ENCODE data around the gene STAT5B.
A peak's percentile ranks its signal among the peaks of the same experiment; 100 is the strongest.

Gene STAT5B

GRCh38 chr17:42316755-42317154, 40.6 kb upstream of the STAT5B start:
- no peak for TF ChIP-seq CTCF (IDR thresholded peaks at IDR 0.05; ENCODE audit: low read depth, low read length, missing control alignments)
- no peak for DNase-seq (ENCODE audit: extremely low read depth, low read depth)

GRCh38 chr17:42315402-42316156, 39.4 kb upstream of the STAT5B start:
- DNase-seq (ENCODE audit: extremely low read depth, low read depth): no peak
- no peak for TF ChIP-seq CTCF (IDR thresholded peaks at IDR 0.05; ENCODE audit: low read depth, low read length, missing control alignments)
- no peak overlapping the region for H3K4me3 ChIP-seq (replicated peaks; ENCODE audit: low read depth, low read length)

More at GRCh38 chr17:42316755-42317154, 40.6 kb upstream of the STAT5B start:
- H3K4me3 ChIP-seq (replicated peaks; ENCODE audit: low read depth, low read length): no peak overlapping the region

GRCh38 chr17:42313773-42314566, 37.8 kb upstream of the STAT5B start:
- no peak overlapping the region for H3K4me3 ChIP-seq (replicated peaks; ENCODE audit: low read depth, low read length)
- no peak for TF ChIP-seq CTCF (IDR thresholded peaks at IDR 0.05; ENCODE audit: low read depth, low read length, missing control alignments)
- no peak for DNase-seq (ENCODE audit: extremely low read depth, low read depth)

GRCh38 chr17:42313389-42313772, 37.2 kb upstream of the STAT5B start:
- H3K4me3 ChIP-seq (replicated peaks; ENCODE audit: low read depth, low read length): no peak overlapping the region
- DNase-seq (ENCODE audit: extremely low read depth, low read depth): no peak
- no peak for TF ChIP-seq CTCF (IDR thresholded peaks at IDR 0.05; ENCODE audit: low read depth, low read length, missing control alignments)

GRCh38 chr17:42312285-42313130, 36.3 kb upstream of the STAT5B start:
- peak overlapping the region; percentile 21; the same call in 1 of the 2 replicates for H3K4me3 ChIP-seq (replicated peaks; ENCODE audit: low read depth, low read length)
- TF ChIP-seq CTCF (IDR thresholded peaks at IDR 0.05; ENCODE audit: low read depth, low read length, missing control alignments): peak; percentile 72
- peak; percentile 63 for DNase-seq (ENCODE audit: extremely low read depth, low read depth)

GRCh38 chr17:42312035-42312284, 35.8 kb upstream of the STAT5B start:
- H3K4me3 ChIP-seq (replicated peaks; ENCODE audit: low read depth, low read length): peak overlapping the region; percentile 21; the same call in 1 of the 2 replicates
- no peak for DNase-seq (ENCODE audit: extremely low read depth, low read depth)
- TF ChIP-seq CTCF (IDR thresholded peaks at IDR 0.05; ENCODE audit: low read depth, low read length, missing control alignments): no peak

Data from HFF-Myc (cell line).